ENCODE results near the gene CITED4. TPM values are rescaled to one million over a fixed set of nuclear protein-coding genes. Genes with fewer than 3 reads are reported as not detected.

The CITED4 gene
- total and polyA plus RNA-seq, 9 of the 15 experiments (the other 6 are each of a cell fraction or from before 2014, with no cell fraction given): 0.11 to 1.2 (median 0.17) TPM; not detected in 2

DNA sequence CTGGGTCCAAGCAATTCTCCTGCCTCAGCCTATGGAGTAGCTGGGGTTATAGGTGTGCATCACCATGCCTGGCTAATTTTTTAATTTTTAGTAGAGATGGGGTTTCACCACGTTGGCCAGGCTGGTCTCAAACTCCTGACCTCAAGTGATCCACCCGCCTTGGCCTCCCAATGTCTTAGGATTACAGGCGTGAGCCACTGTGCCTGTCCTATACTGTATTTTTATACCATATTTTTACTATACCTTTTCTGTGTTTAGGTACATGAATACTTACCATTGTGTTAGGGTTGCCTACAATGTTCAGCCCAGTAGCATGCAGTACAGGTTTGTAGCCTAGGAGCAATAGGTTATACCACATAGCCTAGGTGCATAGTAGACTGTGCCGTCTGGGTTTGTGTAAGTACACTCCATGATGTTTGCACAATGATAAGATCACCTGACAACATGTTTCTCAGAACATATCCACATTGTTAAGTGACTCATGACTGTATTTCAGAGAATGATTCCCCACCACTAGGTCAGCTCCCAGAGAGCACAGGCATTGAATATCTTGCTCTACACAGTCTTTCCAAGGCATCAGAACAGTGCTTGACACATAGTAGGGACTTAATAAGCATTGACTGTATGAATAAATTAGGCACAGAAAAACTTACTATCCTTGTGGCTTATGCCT lies 6.0 kb upstream of the CITED4 start (continued):
- TF ChIP-seq, protein P1, sequence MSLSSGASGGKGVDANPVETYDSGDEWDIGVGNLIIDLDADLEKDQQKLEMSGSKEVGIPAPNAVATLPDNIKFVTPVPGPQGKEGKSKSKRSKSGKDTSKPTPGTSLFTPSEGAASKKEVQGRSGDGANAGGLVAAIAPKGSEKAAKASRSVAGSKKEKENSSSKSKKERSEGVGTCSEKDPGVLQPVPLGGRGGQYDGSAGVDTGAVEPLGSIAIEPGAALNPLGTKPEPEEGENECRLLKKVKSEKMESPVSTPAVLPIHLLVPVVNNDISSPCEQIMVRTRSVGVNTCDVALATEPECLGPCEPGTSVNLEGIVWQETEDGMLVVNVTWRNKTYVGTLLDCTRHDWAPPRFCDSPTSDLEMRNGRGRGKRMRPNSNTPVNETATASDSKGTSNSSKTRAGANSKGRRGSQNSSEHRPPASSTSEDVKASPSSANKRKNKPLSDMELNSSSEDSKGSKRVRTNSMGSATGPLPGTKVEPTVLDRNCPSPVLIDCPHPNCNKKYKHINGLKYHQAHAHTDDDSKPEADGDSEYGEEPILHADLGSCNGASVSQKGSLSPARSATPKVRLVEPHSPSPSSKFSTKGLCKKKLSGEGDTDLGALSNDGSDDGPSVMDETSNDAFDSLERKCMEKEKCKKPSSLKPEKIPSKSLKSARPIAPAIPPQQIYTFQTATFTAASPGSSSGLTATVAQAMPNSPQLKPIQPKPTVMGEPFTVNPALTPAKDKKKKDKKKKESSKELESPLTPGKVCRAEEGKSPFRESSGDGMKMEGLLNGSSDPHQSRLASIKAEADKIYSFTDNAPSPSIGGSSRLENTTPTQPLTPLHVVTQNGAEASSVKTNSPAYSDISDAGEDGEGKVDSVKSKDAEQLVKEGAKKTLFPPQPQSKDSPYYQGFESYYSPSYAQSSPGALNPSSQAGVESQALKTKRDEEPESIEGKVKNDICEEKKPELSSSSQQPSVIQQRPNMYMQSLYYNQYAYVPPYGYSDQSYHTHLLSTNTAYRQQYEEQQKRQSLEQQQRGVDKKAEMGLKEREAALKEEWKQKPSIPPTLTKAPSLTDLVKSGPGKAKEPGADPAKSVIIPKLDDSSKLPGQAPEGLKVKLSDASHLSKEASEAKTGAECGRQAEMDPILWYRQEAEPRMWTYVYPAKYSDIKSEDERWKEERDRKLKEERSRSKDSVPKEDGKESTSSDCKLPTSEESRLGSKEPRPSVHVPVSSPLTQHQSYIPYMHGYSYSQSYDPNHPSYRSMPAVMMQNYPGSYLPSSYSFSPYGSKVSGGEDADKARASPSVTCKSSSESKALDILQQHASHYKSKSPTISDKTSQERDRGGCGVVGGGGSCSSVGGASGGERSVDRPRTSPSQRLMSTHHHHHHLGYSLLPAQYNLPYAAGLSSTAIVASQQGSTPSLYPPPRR (CRISPR knock-in tag; IDR thresholded peaks at IDR 0.05; ENCODE audit: borderline replicate concordance): no peak
- no peak for TF ChIP-seq POU5F1 (IDR thresholded peaks at IDR 0.05; ENCODE audit: borderline replicate concordance, low read depth, low read length, partially characterized antibody)
- TF ChIP-seq, protein P2, sequence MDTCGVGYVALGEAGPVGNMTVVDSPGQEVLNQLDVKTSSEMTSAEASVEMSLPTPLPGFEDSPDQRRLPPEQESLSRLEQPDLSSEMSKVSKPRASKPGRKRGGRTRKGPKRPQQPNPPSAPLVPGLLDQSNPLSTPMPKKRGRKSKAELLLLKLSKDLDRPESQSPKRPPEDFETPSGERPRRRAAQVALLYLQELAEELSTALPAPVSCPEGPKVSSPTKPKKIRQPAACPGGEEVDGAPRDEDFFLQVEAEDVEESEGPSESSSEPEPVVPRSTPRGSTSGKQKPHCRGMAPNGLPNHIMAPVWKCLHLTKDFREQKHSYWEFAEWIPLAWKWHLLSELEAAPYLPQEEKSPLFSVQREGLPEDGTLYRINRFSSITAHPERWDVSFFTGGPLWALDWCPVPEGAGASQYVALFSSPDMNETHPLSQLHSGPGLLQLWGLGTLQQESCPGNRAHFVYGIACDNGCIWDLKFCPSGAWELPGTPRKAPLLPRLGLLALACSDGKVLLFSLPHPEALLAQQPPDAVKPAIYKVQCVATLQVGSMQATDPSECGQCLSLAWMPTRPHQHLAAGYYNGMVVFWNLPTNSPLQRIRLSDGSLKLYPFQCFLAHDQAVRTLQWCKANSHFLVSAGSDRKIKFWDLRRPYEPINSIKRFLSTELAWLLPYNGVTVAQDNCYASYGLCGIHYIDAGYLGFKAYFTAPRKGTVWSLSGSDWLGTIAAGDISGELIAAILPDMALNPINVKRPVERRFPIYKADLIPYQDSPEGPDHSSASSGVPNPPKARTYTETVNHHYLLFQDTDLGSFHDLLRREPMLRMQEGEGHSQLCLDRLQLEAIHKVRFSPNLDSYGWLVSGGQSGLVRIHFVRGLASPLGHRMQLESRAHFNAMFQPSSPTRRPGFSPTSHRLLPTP (IDR thresholded peaks at IDR 0.05; ENCODE audit: borderline replicate concordance, extremely low read depth, insufficient read length): no peak
- TF ChIP-seq GTF2F1 (IDR thresholded peaks at IDR 0.05; ENCODE audit: low read depth, low read length): no peak
- TF ChIP-seq, protein P3, sequence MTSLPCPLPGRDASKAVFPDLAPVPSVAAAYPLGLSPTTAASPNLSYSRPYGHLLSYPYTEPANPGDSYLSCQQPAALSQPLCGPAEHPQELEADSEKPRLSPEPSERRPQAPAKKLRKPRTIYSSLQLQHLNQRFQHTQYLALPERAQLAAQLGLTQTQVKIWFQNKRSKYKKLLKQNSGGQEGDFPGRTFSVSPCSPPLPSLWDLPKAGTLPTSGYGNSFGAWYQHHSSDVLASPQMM (CRISPR knock-in tag; IDR thresholded peaks at IDR 0.05): no peak
- no peak for TF ChIP-seq SREBF2 (CRISPR knock-in tag; IDR thresholded peaks at IDR 0.05)
- TF ChIP-seq FOXP1 (CRISPR knock-in tag; IDR thresholded peaks at IDR 0.05): no peak
- no peak for TF ChIP-seq ZNF175 (CRISPR knock-in tag; IDR thresholded peaks at IDR 0.05; ENCODE audit: low read depth)
- TF ChIP-seq POLR3A (IDR thresholded peaks at IDR 0.05; ENCODE audit: borderline replicate concordance, extremely low read depth, insufficient read depth, insufficient read length): no peak
- no peak for TF ChIP-seq POLR3G (IDR thresholded peaks at IDR 0.05; ENCODE audit: extremely low read depth, insufficient read length, insufficient replicate concordance)
- no peak for TF ChIP-seq GABPB1 (CRISPR knock-in tag; IDR thresholded peaks at IDR 0.05)
- TF ChIP-seq, protein P4, sequence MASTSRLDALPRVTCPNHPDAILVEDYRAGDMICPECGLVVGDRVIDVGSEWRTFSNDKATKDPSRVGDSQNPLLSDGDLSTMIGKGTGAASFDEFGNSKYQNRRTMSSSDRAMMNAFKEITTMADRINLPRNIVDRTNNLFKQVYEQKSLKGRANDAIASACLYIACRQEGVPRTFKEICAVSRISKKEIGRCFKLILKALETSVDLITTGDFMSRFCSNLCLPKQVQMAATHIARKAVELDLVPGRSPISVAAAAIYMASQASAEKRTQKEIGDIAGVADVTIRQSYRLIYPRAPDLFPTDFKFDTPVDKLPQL (IDR thresholded peaks at IDR 0.05; ENCODE audit: extremely low read depth, insufficient read length): no peak
- TF ChIP-seq RAD51 (IDR thresholded peaks at IDR 0.05; ENCODE audit: borderline replicate concordance, low read depth): peak; percentile 61
- TF ChIP-seq, protein P5, sequence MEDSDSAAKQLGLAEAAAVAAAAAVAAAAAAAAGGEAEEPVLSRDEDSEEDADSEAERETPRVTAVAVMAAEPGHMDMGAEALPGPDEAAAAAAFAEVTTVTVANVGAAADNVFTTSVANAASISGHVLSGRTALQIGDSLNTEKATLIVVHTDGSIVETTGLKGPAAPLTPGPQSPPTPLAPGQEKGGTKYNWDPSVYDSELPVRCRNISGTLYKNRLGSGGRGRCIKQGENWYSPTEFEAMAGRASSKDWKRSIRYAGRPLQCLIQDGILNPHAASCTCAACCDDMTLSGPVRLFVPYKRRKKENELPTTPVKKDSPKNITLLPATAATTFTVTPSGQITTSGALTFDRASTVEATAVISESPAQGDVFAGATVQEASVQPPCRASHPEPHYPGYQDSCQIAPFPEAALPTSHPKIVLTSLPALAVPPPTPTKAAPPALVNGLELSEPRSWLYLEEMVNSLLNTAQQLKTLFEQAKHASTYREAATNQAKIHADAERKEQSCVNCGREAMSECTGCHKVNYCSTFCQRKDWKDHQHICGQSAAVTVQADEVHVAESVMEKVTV (CRISPR knock-in tag; IDR thresholded peaks at IDR 0.05): no peak
- peak; percentile 54 for TF ChIP-seq TAF7 (tag; IDR thresholded peaks at IDR 0.05)
- TF ChIP-seq HMGN3 (IDR thresholded peaks at IDR 0.05; ENCODE audit: borderline replicate concordance, extremely low read depth, insufficient read length, low read depth, low read length): no peak

All from K562 (cell line).